Memory B cell (primary cell): ENCODE measurements around the gene NCAPG2.

Experiments
- ATAC-seq: fragments of 150-1000 bp; cut with Tn5 transposase; 2 replicates; pipeline ENCODE4 v1.10.0; 2021; ENCODE audit warnings: low read depth, mild to moderate bottlenecking, moderate library complexity
- DNase-seq, 2 donors: peaks; one replicate each; pipeline ENCODE4 v3.0.0; 2022; ENCODE audit warnings: low spot score in 2 of 2
- H3K27ac Mint-ChIP-seq: one replicate; pipeline ENCODE4 v1.8.0; 2022; ENCODE audit warnings: mild to moderate bottlenecking, moderate library complexity, mixed read lengths
- H3K27me3 Mint-ChIP-seq: one replicate; pipeline ENCODE4 v1.8.0; 2022; ENCODE audit warnings: mixed read lengths
- H3K36me3 Mint-ChIP-seq: one replicate; pipeline ENCODE4 v1.8.0; 2022; ENCODE audit warnings: mild to moderate bottlenecking, mixed read lengths
- H3K4me1 Mint-ChIP-seq: one replicate; pipeline ENCODE4 v1.8.0; 2022; ENCODE audit warnings: mixed read lengths
- H3K4me3 Mint-ChIP-seq: one replicate; pipeline ENCODE4 v1.8.0; 2022; ENCODE audit warnings: mild to moderate bottlenecking, moderate library complexity, mixed read lengths
- H3K9me3 Mint-ChIP-seq: one replicate; pipeline ENCODE4 v1.8.0; 2022; ENCODE audit warnings: mixed read lengths

The NCAPG2 gene

GRCh38 chr7:158704524-158705233 is at the start of gene NCAPG2:
NCAPG2 (minus strand) TSS chr7:158704804; CDS start chr7:158701899, 2,905 bp downstream.
- Mint-ChIP-seq H3K27ac (peak within 1 kb of the TSS; percentile 96), H3K4me3 (peak within 1 kb of the TSS; percentile 98), H3K36me3 (peaks cover 2% of the 10 kb centered on the region), H3K4me1 (peaks cover 17% of the 10 kb centered on the region), H3K27me3 (no peaks in the 10 kb centered on the region), H3K9me3 (peaks cover 1% of the 10 kb centered on the region)
- ATAC-seq (peak; percentile 96), DNase-seq (peak; percentile 95 to 96)

- no peak for ATAC-seq
- H3K36me3 Mint-ChIP-seq: peaks cover 26% of the 10 kb centered on the region
- H3K4me1 Mint-ChIP-seq: no peaks in the 10 kb centered on the region
- no peak overlapping the region for H3K4me3 Mint-ChIP-seq
- DNase-seq: no peak
- H3K9me3 Mint-ChIP-seq: no peaks in the 10 kb centered on the region
- no peaks in the 10 kb centered on the region for H3K27me3 Mint-ChIP-seq
- H3K27ac Mint-ChIP-seq: no peak overlapping the region
Measured at GRCh38 chr7:158753900-158754299, 49.3 kb upstream of the NCAPG2 start.

GRCh38 chr7:158751751-158752150 is 47.1 kb upstream of the NCAPG2 start:
- Mint-ChIP-seq H3K27me3 (no peaks in the 10 kb centered on the region), H3K4me3 (no peak overlapping the region), H3K27ac (no peak overlapping the region), H3K36me3 (peaks cover 18% of the 10 kb centered on the region), H3K4me1 (no peaks in the 10 kb centered on the region), H3K9me3 (no peaks in the 10 kb centered on the region)
- no peak for ATAC-seq
- no peak for DNase-seq

- no peaks in the 10 kb centered on the region for H3K9me3 Mint-ChIP-seq
- peaks cover 19% of the 10 kb centered on the region for H3K36me3 Mint-ChIP-seq
- H3K27me3 Mint-ChIP-seq: no peaks in the 10 kb centered on the region
- H3K4me1 Mint-ChIP-seq: no peaks in the 10 kb centered on the region
- no peak overlapping the region for H3K4me3 Mint-ChIP-seq
- no peak for ATAC-seq
- no peak for DNase-seq
- no peak overlapping the region for H3K27ac Mint-ChIP-seq
Measured at GRCh38 chr7:158751199-158751598, 46.6 kb upstream of the NCAPG2 start.

- Mint-ChIP-seq H3K27ac (no peak overlapping the region), H3K4me1 (no peaks in the 10 kb centered on the region), H3K4me3 (no peak overlapping the region), H3K27me3 (no peaks in the 10 kb centered on the region), H3K36me3 (peaks cover 19% of the 10 kb centered on the region), H3K9me3 (no peaks in the 10 kb centered on the region)
- ATAC-seq: no peak
- no peak for DNase-seq
Measured at GRCh38 chr7:158750702-158751101, 46.1 kb upstream of the NCAPG2 start.

GRCh38 chr7:158749396-158749795 is 44.8 kb upstream of the NCAPG2 start:
- Mint-ChIP-seq H3K27me3 (no peaks in the 10 kb centered on the region), H3K36me3 (peaks cover 17% of the 10 kb centered on the region), H3K9me3 (no peaks in the 10 kb centered on the region), H3K4me3 (no peak overlapping the region), H3K4me1 (no peaks in the 10 kb centered on the region), H3K27ac (no peak overlapping the region)
- no peak for ATAC-seq
- no peak for DNase-seq

- Mint-ChIP-seq H3K4me1 (no peaks in the 10 kb centered on the region), H3K27ac (no peak overlapping the region), H3K36me3 (peaks cover 19% of the 10 kb centered on the region), H3K9me3 (no peaks in the 10 kb centered on the region), H3K4me3 (no peak overlapping the region), H3K27me3 (no peaks in the 10 kb centered on the region)
- no peak for ATAC-seq
- no peak for DNase-seq
Measured at GRCh38 chr7:158748335-158748734, 43.7 kb upstream of the NCAPG2 start.

- H3K36me3 Mint-ChIP-seq: peaks cover 21% of the 10 kb centered on the region
- no peak overlapping the region for H3K4me3 Mint-ChIP-seq
- no peak for ATAC-seq
- no peak overlapping the region for H3K27ac Mint-ChIP-seq
- no peak for DNase-seq
- no peaks in the 10 kb centered on the region for H3K4me1 Mint-ChIP-seq
- H3K27me3 Mint-ChIP-seq: no peaks in the 10 kb centered on the region
- H3K9me3 Mint-ChIP-seq: no peaks in the 10 kb centered on the region
Measured at GRCh38 chr7:158747408-158747807, 42.8 kb upstream of the NCAPG2 start.

GRCh38 chr7:158746957-158747356 is 42.4 kb upstream of the NCAPG2 start:
- no peaks in the 10 kb centered on the region for H3K4me1 Mint-ChIP-seq
- no peak for DNase-seq
- H3K27ac Mint-ChIP-seq: no peak overlapping the region
- no peaks in the 10 kb centered on the region for H3K9me3 Mint-ChIP-seq
- H3K36me3 Mint-ChIP-seq: peaks cover 24% of the 10 kb centered on the region
- no peaks in the 10 kb centered on the region for H3K27me3 Mint-ChIP-seq
- no peak for ATAC-seq
- no peak overlapping the region for H3K4me3 Mint-ChIP-seq

GRCh38 chr7:158745057-158745715 is 40.6 kb upstream of the NCAPG2 start:
- no peak for ATAC-seq
- no peaks in the 10 kb centered on the region for H3K4me1 Mint-ChIP-seq

GRCh38 chr7:158744070-158744469 is 39.5 kb upstream of the NCAPG2 start:
- Mint-ChIP-seq H3K4me3 (no peak overlapping the region), H3K27me3 (no peaks in the 10 kb centered on the region), H3K36me3 (peaks cover 30% of the 10 kb centered on the region), H3K9me3 (no peaks in the 10 kb centered on the region), H3K4me1 (no peaks in the 10 kb centered on the region), H3K27ac (no peak overlapping the region)
- ATAC-seq (no peak), DNase-seq (no peak)

More at GRCh38 chr7:158745057-158745715, 40.6 kb upstream of the NCAPG2 start:
- no peaks in the 10 kb centered on the region for H3K27me3 Mint-ChIP-seq
- H3K4me3 Mint-ChIP-seq: no peak overlapping the region
- H3K36me3 Mint-ChIP-seq: peaks cover 28% of the 10 kb centered on the region
- no peak overlapping the region for H3K27ac Mint-ChIP-seq
- DNase-seq: no peak
- H3K9me3 Mint-ChIP-seq: no peaks in the 10 kb centered on the region

GRCh38 chr7:158743219-158743618 is 38.6 kb upstream of the NCAPG2 start:
- ATAC-seq (no peak), DNase-seq (no peak)
- no peak overlapping the region for H3K27ac Mint-ChIP-seq
- no peaks in the 10 kb centered on the region for H3K4me1 Mint-ChIP-seq
- H3K36me3 Mint-ChIP-seq: peaks cover 34% of the 10 kb centered on the region
- H3K9me3 Mint-ChIP-seq: no peaks in the 10 kb centered on the region
- no peak overlapping the region for H3K4me3 Mint-ChIP-seq
- H3K27me3 Mint-ChIP-seq: no peaks in the 10 kb centered on the region

GRCh38 chr7:158742065-158742821 is 37.6 kb upstream of the NCAPG2 start:
- H3K27ac Mint-ChIP-seq: no peak overlapping the region
- peaks cover 33% of the 10 kb centered on the region for H3K36me3 Mint-ChIP-seq
- no peak for DNase-seq

GRCh38 chr7:158741294-158741666 is 36.7 kb upstream of the NCAPG2 start:
- Mint-ChIP-seq H3K36me3 (peaks cover 31% of the 10 kb centered on the region), H3K27ac (no peak overlapping the region), H3K9me3 (no peaks in the 10 kb centered on the region), H3K27me3 (no peaks in the 10 kb centered on the region), H3K4me1 (no peaks in the 10 kb centered on the region), H3K4me3 (no peak overlapping the region)
- DNase-seq (no peak), ATAC-seq (no peak)

More at GRCh38 chr7:158742065-158742821, 37.6 kb upstream of the NCAPG2 start:
- no peak for ATAC-seq
- Mint-ChIP-seq H3K4me3 (no peak overlapping the region), H3K9me3 (no peaks in the 10 kb centered on the region), H3K4me1 (no peaks in the 10 kb centered on the region), H3K27me3 (no peaks in the 10 kb centered on the region)
